PC-3 (cell line): ENCODE data around the gene EMC9. TPM values are rescaled to one million over a fixed set of nuclear protein-coding genes. Genes with fewer than 3 reads are reported as not detected.

Experiments used
- ATAC-seq: fragments of 200-7000 bp; cut with Tn5 transposase; 2 replicates; pipeline ENCODE4 v1.9.1; 2020; ENCODE audit warnings: mild to moderate bottlenecking, moderate library complexity
- BruUV-seq: library from RNA; stranded (reverse); fragments of 400-500 nt; replicated peaks from 2 replicates; lab custom pipeline; 2021; lab: Mats Ljungman, UMichigan
- CTCF ChIA-PET: fragments of 300-600 bp; sonication (Branson Sonifier 250); formaldehyde crosslinking; loops from one replicate; lab custom pipeline; 2022; ENCODE audit warnings: antibody characterized with exemption; lab: Charles Lee
- POLR2A ChIA-PET: fragments of 300-600 bp; sonication (Branson Sonifier 250); formaldehyde crosslinking; loops from one replicate; lab custom pipeline; 2022; ENCODE audit warnings: antibody characterized with exemption; ENCODE audit not compliant: unreplicated experiment; lab: Charles Lee
- DNase-seq: peaks from one replicate; pipeline ENCODE4 v3.0.0-alpha.2; 2015
- H2AFZ ChIP-seq: fragments of 300-600 bp; sonication (generic); 2 replicates; pipeline ENCODE4 v1.6.0; 2016; ENCODE audit warnings: antibody characterized with exemption, low read length
- H3F3A ChIP-seq: fragments of 300-600 bp; sonication (generic); one replicate; pipeline ENCODE4 v1.6.0; 2017; ENCODE audit warnings: antibody characterized with exemption, low read length, control low read depth, mild to moderate bottlenecking; ENCODE audit not compliant: unreplicated experiment
- H3K27ac ChIP-seq: fragments of 300-600 bp; sonication (generic); 2 replicates; pipeline ENCODE4 v1.5.1; 2016; ENCODE audit warnings: mild to moderate bottlenecking, low read length
- H3K27me3 ChIP-seq: fragments of 300-600 bp; sonication (generic); 2 replicates; pipeline ENCODE4 v1.6.1; 2016; ENCODE audit warnings: low read length, mixed read lengths
- H3K36me3 ChIP-seq: fragments of 300-600 bp; sonication (generic); 2 replicates; pipeline ENCODE4 v1.6.1; 2016; ENCODE audit warnings: low read depth, mixed run types, low read length, mixed read lengths
- H3K4me1 ChIP-seq: fragments of 300-600 bp; sonication (generic); 2 replicates; pipeline ENCODE4 v1.5.1; 2016; ENCODE audit warnings: low read length; ENCODE audit not compliant: insufficient read depth
- H3K4me2 ChIP-seq: fragments of 300-600 bp; sonication (generic); 2 replicates; pipeline ENCODE4 v1.6.0; 2016; ENCODE audit warnings: low read length
- H3K4me3 ChIP-seq: fragments of 300-600 bp; sonication (generic); 2 replicates; pipeline ENCODE4 v1.5.1; 2016; ENCODE audit warnings: mild to moderate bottlenecking, low read length, mixed read lengths
- H3K79me2 ChIP-seq: fragments of 300-600 bp; sonication (generic); 2 replicates; pipeline ENCODE4 v1.6.1; 2017; ENCODE audit warnings: low read length, mixed read lengths
- H3K9ac ChIP-seq: fragments of 300-600 bp; sonication (generic); 2 replicates; pipeline ENCODE4 v1.6.0; 2016; ENCODE audit warnings: mild to moderate bottlenecking, low read length
- H3K9me2 ChIP-seq: fragments of 300-600 bp; sonication (generic); replicated peaks from 2 replicates; pipeline ENCODE4 v1.6.1; 2016; ENCODE audit warnings: mixed run types, low read length, mixed read lengths
- H3K9me3 ChIP-seq: fragments of 300-600 bp; sonication (generic); 2 replicates; pipeline ENCODE4 v1.6.1; 2016; ENCODE audit warnings: low read length, mixed read lengths
- H4K20me1 ChIP-seq: fragments of 300-600 bp; sonication (generic); 2 replicates; pipeline ENCODE4 v1.6.1; 2016; ENCODE audit warnings: low read length, mixed read lengths
- EZH2 ChIP-seq: fragments of 300-600 bp; sonication (generic); IDR thresholded peaks from one replicate; pipeline ENCODE4 v1.6.1; 2017; ENCODE audit warnings: antibody characterized with exemption, mild to moderate bottlenecking, low read length; ENCODE audit not compliant: unreplicated experiment
- EZH2phosphoT487 ChIP-seq: fragments of 300-600 bp; sonication (generic); IDR thresholded peaks from 2 replicates; pipeline ENCODE4 v1.6.1; 2018; ENCODE audit warnings: mild to moderate bottlenecking, antibody characterized with exemption, low read length, borderline replicate concordance
- intact Hi-C: fragments of 100-400 bp; cut with micrococcal nuclease; formaldehyde crosslinking; loops from 2 replicates; pipeline ENCODE4 v1.9.0; 2023
- total RNA-seq: library from RNA; depleted of rRNA; stranded (reverse); fragments of >200 nt; gene quantifications from 2 replicates; pipeline ENCODE4 v1.2.3, GENCODE V29; 2014
- TF ChIP-seq, protein P1 (sequence below): fragments of 300-600 bp; sonication (generic); conservative IDR thresholded peaks from 2 replicates; pipeline ENCODE4 v1.5.1; 2017; ENCODE audit warnings: antibody characterized with exemption, low read depth, mild to moderate bottlenecking, low read length

Gene EMC9
- total RNA-seq, 1 experiment from 2014 or later: 30.1 TPM

DNA sequence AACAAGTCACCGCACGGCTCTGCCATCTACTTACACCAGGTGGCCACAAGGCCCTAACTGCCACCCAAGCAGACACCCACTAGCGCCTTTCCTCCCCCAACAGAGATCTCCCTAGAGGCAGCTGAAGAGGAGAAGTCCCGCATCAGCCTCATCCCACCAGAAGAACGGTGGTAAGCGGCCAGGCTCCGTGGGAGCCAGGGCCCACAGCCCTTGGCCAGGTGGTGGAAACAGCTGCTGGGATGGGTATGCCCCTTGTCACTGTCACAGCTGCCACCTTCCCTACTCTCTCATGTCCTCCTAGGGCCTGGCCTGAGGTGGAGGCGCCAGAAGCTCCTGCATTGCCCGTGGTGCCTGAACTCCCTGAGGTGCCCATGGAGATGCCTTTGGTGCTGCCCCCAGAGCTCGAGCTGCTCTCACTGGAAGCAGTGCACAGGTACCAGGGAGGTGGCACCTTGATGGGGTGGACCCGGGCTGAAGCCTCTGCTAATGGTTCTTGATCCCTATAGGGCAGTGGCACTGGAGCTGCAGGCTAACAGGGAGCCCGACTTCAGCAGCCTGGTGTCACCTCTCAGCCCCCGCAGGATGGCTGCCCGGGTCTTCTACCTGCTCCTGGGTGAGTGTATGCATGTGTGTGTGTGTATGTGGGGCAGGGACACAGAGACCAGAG, 38.0 kb upstream of the EMC9 start:
- ATAC-seq (no peak), DNase-seq (no peak)
- H3K9ac ChIP-seq: no peak overlapping the region
- H3K9me2 ChIP-seq: no peaks in the 10 kb centered on the region
- H2AFZ ChIP-seq: no peak overlapping the region
- no peak overlapping the region for H3K27ac ChIP-seq
- H3K4me1 ChIP-seq: no peaks in the 10 kb centered on the region
- no peaks in the 10 kb centered on the region for H3F3A ChIP-seq
- H3K9me3 ChIP-seq: no peaks in the 10 kb centered on the region
- TF ChIP-seq, protein P1, sequence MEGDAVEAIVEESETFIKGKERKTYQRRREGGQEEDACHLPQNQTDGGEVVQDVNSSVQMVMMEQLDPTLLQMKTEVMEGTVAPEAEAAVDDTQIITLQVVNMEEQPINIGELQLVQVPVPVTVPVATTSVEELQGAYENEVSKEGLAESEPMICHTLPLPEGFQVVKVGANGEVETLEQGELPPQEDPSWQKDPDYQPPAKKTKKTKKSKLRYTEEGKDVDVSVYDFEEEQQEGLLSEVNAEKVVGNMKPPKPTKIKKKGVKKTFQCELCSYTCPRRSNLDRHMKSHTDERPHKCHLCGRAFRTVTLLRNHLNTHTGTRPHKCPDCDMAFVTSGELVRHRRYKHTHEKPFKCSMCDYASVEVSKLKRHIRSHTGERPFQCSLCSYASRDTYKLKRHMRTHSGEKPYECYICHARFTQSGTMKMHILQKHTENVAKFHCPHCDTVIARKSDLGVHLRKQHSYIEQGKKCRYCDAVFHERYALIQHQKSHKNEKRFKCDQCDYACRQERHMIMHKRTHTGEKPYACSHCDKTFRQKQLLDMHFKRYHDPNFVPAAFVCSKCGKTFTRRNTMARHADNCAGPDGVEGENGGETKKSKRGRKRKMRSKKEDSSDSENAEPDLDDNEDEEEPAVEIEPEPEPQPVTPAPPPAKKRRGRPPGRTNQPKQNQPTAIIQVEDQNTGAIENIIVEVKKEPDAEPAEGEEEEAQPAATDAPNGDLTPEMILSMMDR: no peak
- TF ChIP-seq EZH2 (no peak), EZH2phosphoT487 (no peak)
- H3K4me3 ChIP-seq: no peak overlapping the region
- H3K4me2 ChIP-seq: no peak overlapping the region
- H4K20me1 ChIP-seq: no peaks in the 10 kb centered on the region
- CTCF ChIA-PET: no interaction called here
- POLR2A ChIA-PET: no interaction called here
- intact Hi-C loops: no loop called here
- BruUV-seq: no TSS peak
- H3K27me3 ChIP-seq: no peaks in the 10 kb centered on the region
- no peaks in the 10 kb centered on the region for H3K79me2 ChIP-seq
- H3K36me3 ChIP-seq: peaks cover 27% of the 10 kb centered on the region; the same call in 1 of the 2 replicates

GRCh38 chr14:24178399-24179178, 37.2 kb upstream of the EMC9 start:
- H3K27me3 ChIP-seq: no peaks in the 10 kb centered on the region
- no peak overlapping the region for H3K4me2 ChIP-seq
- H3K4me1 ChIP-seq: no peaks in the 10 kb centered on the region
- no peak overlapping the region for H3K4me3 ChIP-seq
- H3K27ac ChIP-seq: no peak overlapping the region
- H4K20me1 ChIP-seq: no peaks in the 10 kb centered on the region
- TF ChIP-seq, protein P1: no peak
- TF ChIP-seq EZH2phosphoT487 (no peak), EZH2 (no peak)
- no peaks in the 10 kb centered on the region for H3K9me2 ChIP-seq
- peaks cover 27% of the 10 kb centered on the region; the same call in 1 of the 2 replicates for H3K36me3 ChIP-seq
- no peak overlapping the region for H2AFZ ChIP-seq
- H3F3A ChIP-seq: no peaks in the 10 kb centered on the region
- intact Hi-C loops: no loop called here
- no TSS peak for BruUV-seq
- H3K9me3 ChIP-seq: no peaks in the 10 kb centered on the region
- no peaks in the 10 kb centered on the region for H3K79me2 ChIP-seq
- H3K9ac ChIP-seq: no peak overlapping the region
- no peak for ATAC-seq
- POLR2A ChIA-PET: no interaction called here
- CTCF ChIA-PET: no interaction called here
- DNase-seq: no peak

DNA sequence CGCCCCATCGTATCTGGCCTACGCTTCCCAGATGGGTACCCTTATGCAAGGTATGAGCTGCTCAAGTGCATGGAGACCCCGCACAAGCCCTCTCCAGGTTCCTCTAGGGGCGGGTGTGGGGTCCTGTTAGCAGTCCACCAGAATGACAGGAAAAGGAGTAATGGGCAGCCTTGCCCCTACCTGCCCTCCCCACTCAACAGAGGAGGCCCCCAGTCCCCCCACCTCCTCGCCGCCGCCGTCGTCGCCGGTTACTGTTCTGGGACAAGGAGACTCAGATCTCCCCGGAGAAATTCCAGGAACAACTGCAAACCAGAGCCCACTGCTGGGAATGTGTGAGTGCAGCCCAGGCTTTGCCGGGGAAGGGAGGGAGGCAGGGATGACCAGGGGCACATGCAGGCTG, 36.5 kb upstream of the EMC9 start:
- ChIA-PET POLR2A (no interaction called here), CTCF (no interaction called here)
- TF ChIP-seq, protein P1: no peak
- TF ChIP-seq EZH2 (no peak), EZH2phosphoT487 (no peak)
- Histone ChIP-seq H3F3A (no peaks in the 10 kb centered on the region), H3K4me3 (no peak overlapping the region), H4K20me1 (no peaks in the 10 kb centered on the region), H3K36me3 (peaks cover 26% of the 10 kb centered on the region; the same call in 1 of the 2 replicates), H3K9me3 (no peaks in the 10 kb centered on the region), H3K9me2 (no peaks in the 10 kb centered on the region), H2AFZ (no peak overlapping the region), H3K79me2 (no peaks in the 10 kb centered on the region), H3K4me2 (no peak overlapping the region), H3K9ac (no peak overlapping the region), H3K4me1 (no peaks in the 10 kb centered on the region), H3K27me3 (no peaks in the 10 kb centered on the region), H3K27ac (no peak overlapping the region)
- no TSS peak for BruUV-seq
- no peak for DNase-seq
- intact Hi-C loops: no loop called here
- ATAC-seq: no peak
